ACC112 (cell line): ENCODE measurements around the gene SIM2.

Source experiments
- H2AFZ ChIP-seq: fragments of 200-600 bp; sonication (generic); one replicate; pipeline ENCODE4 v1.6.0; 2017; ENCODE audit warnings: antibody characterized with exemption, low read length; ENCODE audit not compliant: unreplicated experiment
- H3K27ac ChIP-seq: fragments of 200-600 bp; sonication (generic); 2 replicates; pipeline ENCODE4 v1.5.1; 2014; ENCODE audit warnings: low read depth, mild to moderate bottlenecking, antibody characterized with exemption, low read length, moderate library complexity
- H3K27me3 ChIP-seq: fragments of 200-600 bp; sonication (generic); 2 replicates; pipeline ENCODE4 v1.6.1; 2014; ENCODE audit warnings: mild to moderate bottlenecking, antibody characterized with exemption, low read length, moderate library complexity, mixed read lengths; ENCODE audit not compliant: insufficient read depth
- H3K36me3 ChIP-seq: fragments of 200-600 bp; sonication (generic); 2 replicates; pipeline ENCODE4 v1.6.1; 2016; ENCODE audit warnings: mild to moderate bottlenecking, antibody characterized with exemption, low read length, moderate library complexity, mixed read lengths; ENCODE audit not compliant: insufficient read depth
- H3K4me1 ChIP-seq: fragments of 200-600 bp; sonication (generic); one replicate; pipeline ENCODE4 v1.6.1; 2016; ENCODE audit warnings: low read length, mixed read lengths; ENCODE audit not compliant: insufficient read depth, unreplicated experiment, control insufficient read depth
- H3K4me3 ChIP-seq: fragments of 200-600 bp; sonication (generic); 2 replicates; pipeline ENCODE4 v1.5.1; 2014; ENCODE audit warnings: mild to moderate bottlenecking, low read depth, low read length
- H3K79me2 ChIP-seq: fragments of 200-600 bp; sonication (generic); one replicate; pipeline ENCODE4 v1.6.0; 2016; ENCODE audit warnings: low read length; ENCODE audit not compliant: control insufficient read depth, unreplicated experiment, insufficient read depth

SIM2 gene

DNA sequence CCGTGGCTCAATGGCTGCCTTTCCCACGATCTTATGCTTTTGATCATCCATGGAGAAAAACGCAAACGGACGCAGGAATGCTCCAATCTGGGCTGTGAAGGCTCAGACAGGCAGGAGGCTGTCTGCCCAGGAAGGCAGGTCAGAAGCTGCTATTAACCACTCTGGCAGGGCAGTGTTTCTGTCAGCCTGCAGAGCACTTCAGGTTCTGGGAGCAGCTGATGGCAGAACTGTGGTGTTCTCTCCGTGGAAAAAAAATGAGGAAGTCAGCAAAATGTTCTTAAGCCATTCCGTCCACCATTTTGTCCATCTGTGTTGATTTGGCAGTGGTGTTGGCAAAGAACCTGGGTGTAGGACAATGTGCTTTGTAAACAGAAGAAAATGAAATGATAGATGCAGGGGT lies 91.7 kb downstream of the SIM2 start:
- H2AFZ ChIP-seq: no peak overlapping the region
- H3K36me3 ChIP-seq: no peaks in the 10 kb centered on the region
- H3K4me1 ChIP-seq: no peaks in the 10 kb centered on the region
- H3K27ac ChIP-seq: no peak overlapping the region
- no peaks in the 10 kb centered on the region for H3K79me2 ChIP-seq
- H3K4me3 ChIP-seq: no peak overlapping the region
- no peaks in the 10 kb centered on the region for H3K27me3 ChIP-seq

DNA sequence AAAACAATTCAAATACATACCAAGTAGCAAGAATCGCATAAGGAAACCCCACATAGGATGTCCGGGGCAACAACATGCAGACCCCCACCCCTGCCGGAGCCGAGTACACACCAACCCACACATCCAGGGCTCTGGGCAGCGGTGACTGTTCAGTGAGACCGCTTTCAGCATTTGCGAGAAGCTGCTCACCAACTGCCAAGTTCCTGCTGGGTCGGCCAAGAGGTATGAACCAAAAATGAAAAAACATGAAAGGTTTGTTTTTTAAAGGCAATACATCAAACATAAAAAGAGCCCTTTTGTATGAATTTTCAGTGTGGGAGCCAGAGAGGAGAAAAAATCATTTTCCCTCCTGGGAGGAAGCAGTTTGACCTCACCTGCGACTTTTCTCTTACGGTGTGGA lies 92.3 kb downstream of the SIM2 start:
- H3K36me3 ChIP-seq: no peaks in the 10 kb centered on the region; the same call in 1 of the 2 replicates
- no peak overlapping the region for H2AFZ ChIP-seq
- no peaks in the 10 kb centered on the region for H3K79me2 ChIP-seq
- no peak overlapping the region for H3K4me3 ChIP-seq
- H3K4me1 ChIP-seq: no peaks in the 10 kb centered on the region
- no peak overlapping the region for H3K27ac ChIP-seq
- H3K27me3 ChIP-seq: no peaks in the 10 kb centered on the region

DNA sequence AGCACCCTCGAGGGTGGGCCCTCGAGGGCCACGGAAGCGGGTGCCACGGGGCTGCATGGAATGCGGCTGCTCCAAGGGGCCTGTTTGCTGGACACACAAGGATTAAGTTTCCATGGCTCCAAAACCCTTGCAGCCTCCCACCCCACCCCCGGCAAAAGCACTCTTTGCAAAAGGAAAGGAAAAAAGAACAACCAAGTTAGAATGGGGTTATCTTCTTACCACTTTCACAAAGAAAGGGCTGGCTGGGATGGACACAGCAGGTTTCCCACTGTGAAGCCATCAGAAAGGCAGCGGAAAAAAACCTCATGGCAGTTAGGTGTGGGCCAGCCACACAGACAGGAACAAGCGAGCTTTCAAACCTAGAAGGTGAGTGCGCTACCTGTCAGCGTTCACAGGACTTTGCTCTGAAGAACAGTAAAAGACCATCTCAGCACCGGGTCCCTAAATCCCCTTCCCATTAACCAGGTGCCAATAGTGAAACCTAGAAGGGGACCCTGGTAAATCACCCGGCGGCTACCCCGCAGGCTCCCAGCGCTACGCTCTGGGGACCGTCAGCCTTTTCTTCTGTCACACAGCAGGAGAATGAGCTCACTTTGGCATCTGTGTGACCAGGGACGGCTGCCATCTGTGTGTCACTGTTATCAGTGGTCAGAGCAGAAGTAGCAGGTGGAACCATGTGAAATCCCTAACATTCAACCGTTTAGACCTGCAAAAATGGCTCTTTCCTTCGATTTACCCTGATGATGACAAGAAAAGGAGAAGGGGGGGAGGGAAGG lies 93.0 kb downstream of the SIM2 start:
- Histone ChIP-seq H3K4me3 (no peak overlapping the region), H3K4me1 (no peaks in the 10 kb centered on the region), H3K79me2 (no peaks in the 10 kb centered on the region), H3K27ac (no peak overlapping the region), H3K36me3 (peaks cover 2% of the 10 kb centered on the region), H2AFZ (no peak overlapping the region), H3K27me3 (no peaks in the 10 kb centered on the region)

DNA sequence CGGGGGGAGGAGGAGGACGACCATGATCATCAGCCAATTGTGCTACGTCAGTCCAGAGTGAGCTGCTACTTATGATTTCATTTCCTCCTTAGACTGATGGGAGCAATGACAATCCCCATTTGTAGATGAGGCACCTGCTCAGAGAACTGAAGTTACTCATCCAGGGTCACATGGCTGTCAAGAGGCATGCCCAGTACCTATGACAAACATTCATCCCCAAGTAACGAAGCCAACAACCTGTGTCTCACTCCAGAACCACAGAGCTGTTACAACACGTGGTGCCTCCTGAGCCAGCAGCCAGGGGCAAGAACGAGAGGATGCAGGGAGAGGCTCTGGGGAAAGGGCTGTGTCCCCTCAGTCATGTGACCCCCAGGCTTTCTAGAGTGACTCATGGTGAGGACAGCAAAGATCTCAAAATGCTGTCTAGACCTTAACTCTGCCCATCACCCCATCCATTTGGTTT lies 93.6 kb downstream of the SIM2 start:
- Histone ChIP-seq H3K27me3 (no peaks in the 10 kb centered on the region), H3K79me2 (no peaks in the 10 kb centered on the region), H3K36me3 (peaks cover 2% of the 10 kb centered on the region), H3K27ac (no peak overlapping the region), H2AFZ (no peak overlapping the region), H3K4me1 (no peaks in the 10 kb centered on the region), H3K4me3 (no peak overlapping the region)

DNA sequence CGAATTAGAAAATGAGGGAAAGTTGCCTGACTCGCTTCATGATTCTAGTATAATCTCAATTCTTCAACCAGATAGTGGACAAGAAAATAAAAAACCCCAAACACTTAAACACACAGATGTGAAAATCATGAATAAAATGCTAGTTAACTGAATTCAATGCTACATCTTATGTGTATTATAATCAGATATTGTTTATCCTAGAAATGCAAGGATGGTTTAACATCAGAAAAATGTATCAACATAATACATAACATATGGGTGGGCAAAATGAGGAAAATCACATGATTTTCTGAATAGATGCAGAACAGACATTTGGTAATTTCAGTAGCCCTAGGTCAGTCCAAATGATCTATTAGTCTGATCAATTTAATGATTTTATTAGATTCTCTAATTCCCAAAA lies 97.2 kb downstream of the SIM2 start:
- H3K36me3 ChIP-seq: peaks cover 2% of the 10 kb centered on the region
- H3K27ac ChIP-seq: no peak overlapping the region
- no peaks in the 10 kb centered on the region for H3K27me3 ChIP-seq
- H3K4me1 ChIP-seq: no peaks in the 10 kb centered on the region
- H3K79me2 ChIP-seq: no peaks in the 10 kb centered on the region
- no peak overlapping the region for H2AFZ ChIP-seq
- H3K4me3 ChIP-seq: no peak overlapping the region

DNA sequence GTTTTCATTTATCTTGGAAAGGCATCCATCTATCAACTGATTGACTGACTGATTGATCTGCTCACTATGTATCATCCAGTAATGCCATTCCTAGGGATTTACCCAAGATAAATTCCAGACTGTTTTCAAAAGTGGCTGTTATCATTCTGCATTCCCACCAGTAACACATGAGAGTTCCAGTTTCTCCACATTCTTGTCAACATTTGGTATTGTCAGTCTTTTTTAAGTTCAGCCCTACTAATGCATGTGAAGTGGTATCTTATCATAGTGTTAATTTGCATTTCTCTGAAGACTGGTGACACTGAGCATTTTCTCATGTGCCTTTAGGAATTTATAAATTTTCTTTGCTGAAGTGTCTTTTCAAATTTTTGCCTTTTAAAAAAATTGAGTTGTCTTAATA lies 99.6 kb downstream of the SIM2 start:
- Histone ChIP-seq H3K4me1 (no peaks in the 10 kb centered on the region), H3K79me2 (no peaks in the 10 kb centered on the region), H3K27ac (no peak overlapping the region), H3K36me3 (peaks cover 2% of the 10 kb centered on the region), H2AFZ (no peak overlapping the region), H3K4me3 (no peak overlapping the region), H3K27me3 (no peaks in the 10 kb centered on the region)
